H7 (cell line): Measurements from ENCODE around the gene AVEN. TPM values are rescaled to one million over a fixed set of nuclear protein-coding genes. Genes with fewer than 3 reads are reported as not detected.

Experiments used
- DNase-seq: peaks from one replicate; pipeline ENCODE4 v3.0.0; 2012
- H3K27me3 ChIP-seq: 2 replicates; pipeline ENCODE4 v1.6.0; 2011; ENCODE audit warnings: mild to moderate bottlenecking, low read length; ENCODE audit not compliant: control insufficient read depth, insufficient read depth
- H3K36me3 ChIP-seq: replicated peaks from 2 replicates; pipeline ENCODE4 v1.5.1; 2011; ENCODE audit warnings: low read length; ENCODE audit not compliant: control insufficient read depth, insufficient read depth
- H3K4me3 ChIP-seq: 2 replicates; pipeline ENCODE4 v1.5.1; 2011; ENCODE audit warnings: low read depth, mild to moderate bottlenecking, control low read depth, low read length, moderate library complexity; ENCODE audit not compliant: insufficient read depth
- total RNA-seq: library from RNA; depleted of rRNA; stranded (reverse); fragments of >200 nt; shearing (Covaris generic); gene quantifications from 2 replicates; pipeline ENCODE4 v1.2.3, GENCODE V29; 2014

AVEN gene
- total RNA-seq, 1 experiment from 2014 or later, result 20.1 TPM

DNA sequence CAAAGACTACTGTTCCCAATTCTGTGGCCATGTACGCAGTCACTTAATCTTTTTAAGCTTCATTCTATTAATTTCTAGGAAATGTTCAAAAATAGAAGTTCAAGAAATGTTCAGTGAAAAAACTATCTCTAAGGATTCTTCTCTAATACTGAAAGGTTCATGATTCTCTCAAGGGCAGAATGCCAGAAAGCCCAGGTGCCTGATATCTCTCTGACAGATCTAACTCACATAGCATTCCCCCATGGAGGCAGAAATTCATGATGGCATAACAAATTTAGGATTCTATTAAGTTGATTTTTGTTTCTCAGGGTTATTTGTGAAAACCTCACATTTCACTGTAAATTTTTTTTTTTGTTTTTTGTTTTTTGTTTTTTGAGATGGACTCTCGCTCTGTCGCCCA is 53.3 kb downstream of the AVEN start:
- DNase-seq, result no peak
- Histone ChIP-seq H3K36me3 (no peaks in the 10 kb centered on the region), H3K27me3 (no peaks in the 10 kb centered on the region), H3K4me3 (no peak overlapping the region)

DNA sequence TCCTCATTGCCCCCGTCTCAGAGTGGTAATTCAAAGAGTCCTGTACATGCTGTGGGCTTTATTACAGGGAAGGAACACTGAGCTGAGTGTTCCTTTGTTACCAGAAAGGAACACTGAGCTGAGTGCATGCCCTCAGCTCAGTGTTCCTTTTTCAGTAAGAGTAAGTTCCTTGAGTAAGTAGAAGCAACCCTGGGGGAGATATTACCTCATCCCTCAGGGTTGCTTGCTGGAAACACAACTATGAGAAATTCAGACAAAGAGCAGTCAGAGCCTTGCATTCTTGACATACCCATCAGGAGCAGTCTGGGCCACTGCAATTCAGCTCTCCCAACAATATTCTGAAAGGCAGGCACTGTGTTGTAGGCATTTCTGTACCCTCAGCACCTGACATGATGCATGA is 53.7 kb downstream of the AVEN start:
- DNase-seq, result peak; percentile 34

DNA sequence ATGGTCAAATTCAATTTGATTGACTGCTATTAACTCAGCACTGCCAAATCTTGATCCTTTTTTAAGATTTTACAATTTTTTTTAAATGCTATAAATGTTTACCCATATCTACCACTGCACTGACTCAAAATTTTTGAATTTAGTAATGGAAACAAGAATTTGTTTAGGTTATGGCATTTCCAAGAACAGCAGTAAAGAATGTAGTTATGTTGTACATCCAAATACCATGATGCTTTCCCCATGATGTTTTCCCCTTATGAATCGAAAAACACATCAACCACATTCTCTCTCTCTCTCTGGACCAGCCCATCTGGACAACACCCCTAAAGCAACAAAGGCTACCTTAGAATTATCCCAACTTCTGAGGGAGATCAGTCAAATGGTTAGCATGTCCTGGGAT is 56.5 kb downstream of the AVEN start:
- DNase-seq, result no peak
- Histone ChIP-seq H3K27me3 (no peaks in the 10 kb centered on the region), H3K36me3 (no peaks in the 10 kb centered on the region), H3K4me3 (no peak overlapping the region)

More for the DNA sequence above, 53.7 kb downstream of the AVEN start:
- no peak overlapping the region for H3K4me3 ChIP-seq
- no peaks in the 10 kb centered on the region for H3K36me3 ChIP-seq
- no peaks in the 10 kb centered on the region for H3K27me3 ChIP-seq

DNA sequence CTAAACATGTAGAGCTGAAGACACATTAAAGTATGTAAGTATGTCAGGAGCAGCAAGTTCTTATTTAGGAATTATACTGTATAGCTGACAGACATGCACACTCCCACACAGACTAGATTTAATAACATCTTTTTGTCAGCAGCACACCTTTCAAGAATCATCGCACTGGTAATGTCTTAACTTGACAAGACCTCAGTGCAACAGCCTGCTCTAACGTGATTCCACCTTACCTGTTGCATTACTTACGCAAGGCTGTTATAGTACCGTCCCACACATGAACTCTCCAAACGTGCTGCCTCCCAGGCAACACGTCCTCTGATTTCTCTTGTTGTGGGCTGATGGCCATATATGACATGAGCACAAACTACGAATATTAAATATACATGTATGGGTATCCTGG is 58.8 kb downstream of the AVEN start:
- DNase-seq, result no peak

DNA sequence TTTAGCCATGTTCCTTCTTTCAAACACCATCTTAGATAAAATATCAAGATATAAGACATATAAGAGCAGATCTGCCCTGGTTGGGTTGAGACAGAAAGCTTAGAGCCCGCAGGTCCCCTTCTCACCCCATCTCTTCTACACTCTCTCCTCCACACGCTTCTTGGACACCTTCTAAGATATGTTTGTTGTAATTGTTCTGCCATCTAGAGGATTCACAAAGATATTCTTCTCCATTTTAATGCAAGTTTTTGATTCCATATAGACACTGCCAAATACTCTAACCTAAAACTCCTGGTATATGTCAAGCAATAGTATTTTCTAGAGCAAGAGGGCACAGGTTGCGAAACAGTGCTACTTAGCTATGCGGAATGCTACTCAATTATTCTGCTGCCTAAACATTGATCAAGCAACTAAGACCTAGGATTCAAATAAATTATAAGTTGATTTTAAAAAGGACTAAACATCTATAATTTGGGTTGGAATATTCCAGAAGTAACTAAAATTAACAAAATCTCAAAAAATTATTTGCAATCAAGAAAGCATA is 63.9 kb downstream of the AVEN start:
- Histone ChIP-seq H3K27me3 (no peaks in the 10 kb centered on the region), H3K4me3 (no peak overlapping the region), H3K36me3 (no peaks in the 10 kb centered on the region)
- DNase-seq, result no peak

More for the DNA sequence above, 58.8 kb downstream of the AVEN start:
- Histone ChIP-seq H3K36me3 (no peaks in the 10 kb centered on the region), H3K4me3 (no peak overlapping the region), H3K27me3 (no peaks in the 10 kb centered on the region)

DNA sequence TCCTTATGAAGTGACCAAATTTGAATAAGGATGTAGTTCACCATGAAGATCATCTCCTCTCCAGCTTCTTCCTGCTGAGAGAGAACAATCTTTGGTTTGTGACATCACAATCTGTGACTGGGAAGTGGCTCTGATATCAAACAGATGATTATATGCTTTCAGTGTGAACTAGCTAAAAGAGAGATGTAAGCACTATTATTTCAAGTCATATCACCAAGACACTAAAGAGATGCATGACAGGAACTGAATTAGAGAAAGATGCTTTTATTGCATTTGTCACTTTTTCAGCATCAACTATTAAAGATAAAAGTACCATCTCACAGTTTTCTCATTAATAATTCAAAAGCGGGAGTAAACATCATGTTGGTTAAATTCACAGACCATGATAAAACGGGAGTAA is 67.2 kb downstream of the AVEN start:
- no peak overlapping the region for H3K4me3 ChIP-seq
- H3K27me3 ChIP-seq, result no peaks in the 10 kb centered on the region
- DNase-seq, result no peak
- H3K36me3 ChIP-seq, result no peaks in the 10 kb centered on the region

DNA sequence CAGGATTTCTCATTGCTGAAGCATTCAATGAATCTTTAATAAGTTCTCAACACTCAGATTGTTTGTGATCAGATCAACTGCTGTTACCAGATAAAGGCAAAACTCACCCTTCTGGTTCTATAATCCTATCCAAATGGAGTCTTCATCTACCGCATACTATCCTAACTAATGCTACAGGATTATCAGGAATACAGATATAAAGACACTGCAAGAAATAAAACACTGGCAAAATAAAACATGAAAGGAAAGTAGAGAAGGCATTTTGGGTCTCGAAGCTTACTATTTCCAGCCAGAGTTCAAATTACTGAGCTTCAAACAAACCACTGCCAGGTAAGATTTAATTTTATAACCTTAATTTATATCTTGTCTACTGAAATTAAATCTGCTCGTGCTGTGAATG is 70.2 kb downstream of the AVEN start:
- H3K27me3 ChIP-seq, result no peaks in the 10 kb centered on the region
- no peak for DNase-seq
- H3K4me3 ChIP-seq, result no peak overlapping the region
- H3K36me3 ChIP-seq, result no peaks in the 10 kb centered on the region

DNA sequence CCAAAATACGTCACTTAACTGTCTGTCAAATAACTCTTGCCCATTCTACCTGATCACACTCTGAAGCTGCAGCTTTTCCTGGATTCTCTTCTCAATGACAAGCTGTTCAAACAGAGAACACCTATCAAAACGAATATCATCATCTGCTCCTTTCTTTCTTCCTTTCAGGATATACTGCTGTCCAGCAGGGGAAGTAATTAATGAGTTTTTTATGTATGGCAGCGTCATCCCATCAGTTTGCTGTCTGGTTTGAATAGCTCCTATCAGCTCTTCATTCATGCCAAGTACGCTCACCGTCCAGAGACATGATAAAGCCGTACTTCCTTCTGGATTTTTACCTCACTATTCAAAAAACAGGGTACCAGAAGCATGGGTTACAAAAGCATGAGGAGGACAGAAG is 70.8 kb downstream of the AVEN start, which contains the start of gene CHRM5:
Gene CHRM5, plus strand, starts transcription at position 274 of the 400 bp plus-strand sequence. CDS start 94,221 bp downstream, outside the sequence.
- H3K4me3 ChIP-seq, result no peak within 1 kb of the TSS
- H3K36me3 ChIP-seq, result no peaks in the 10 kb centered on the region
- no peaks in the 10 kb centered on the region for H3K27me3 ChIP-seq
- no peak for DNase-seq

DNA sequence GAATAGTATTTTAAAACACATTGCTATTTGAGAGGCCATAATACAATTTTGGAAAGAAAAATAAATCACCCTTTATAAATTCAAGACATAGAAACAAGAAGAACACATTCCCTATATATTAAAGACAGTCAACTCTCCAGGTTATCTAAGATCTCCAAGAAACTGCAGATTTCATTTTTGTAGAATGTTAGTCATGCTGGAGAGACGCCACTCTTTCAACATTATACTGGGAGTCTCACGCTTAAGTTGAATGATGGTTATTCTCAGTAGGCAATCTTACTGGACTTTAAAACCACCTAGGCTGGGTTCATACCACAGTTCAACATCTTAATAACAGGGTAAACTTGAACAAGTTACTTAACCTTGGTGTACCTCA is 74.4 kb downstream of the AVEN start:
- no peaks in the 10 kb centered on the region for H3K36me3 ChIP-seq
- H3K27me3 ChIP-seq, result no peaks in the 10 kb centered on the region
- DNase-seq, result no peak
- H3K4me3 ChIP-seq, result no peak overlapping the region

DNA sequence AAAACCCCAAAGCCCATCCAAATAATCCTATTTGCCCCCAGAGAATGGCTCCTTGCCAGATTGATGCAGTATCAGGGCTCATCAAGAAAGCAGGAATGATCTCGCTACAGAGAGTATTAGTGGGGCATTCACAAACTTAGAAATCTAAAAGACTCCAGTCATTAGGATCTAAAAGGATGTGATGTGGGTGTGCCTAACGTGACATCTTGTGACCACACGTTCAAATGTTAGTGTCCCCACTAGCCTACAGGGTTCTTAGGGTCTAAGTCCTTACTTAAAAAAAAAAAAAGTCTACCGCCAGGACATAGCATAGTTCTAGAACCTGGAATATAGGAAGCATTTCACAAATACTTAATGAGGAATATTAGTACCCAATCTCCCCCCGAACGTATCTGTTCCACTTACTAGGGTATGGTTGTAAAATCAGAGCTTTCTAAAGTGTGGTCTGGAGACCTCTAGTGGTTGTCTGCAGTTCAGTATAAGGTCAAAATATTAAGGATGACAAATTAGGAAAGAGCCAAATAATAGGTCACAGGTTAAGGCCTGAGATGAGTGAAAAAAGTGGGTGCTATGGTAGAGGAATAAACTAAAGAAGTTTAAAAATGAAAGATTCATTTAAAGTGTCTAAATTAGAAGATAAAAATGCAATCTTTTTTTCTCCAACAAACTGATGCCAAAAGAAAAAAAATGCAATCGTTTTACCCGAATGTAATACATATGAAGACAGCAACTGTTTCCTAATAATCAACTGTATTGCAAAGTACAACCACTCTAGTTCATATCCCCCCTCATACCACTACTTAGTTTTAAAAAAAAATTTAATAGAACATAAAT is 75.0 kb downstream of the AVEN start:
- H3K36me3 ChIP-seq, result no peaks in the 10 kb centered on the region
- no peak overlapping the region for H3K4me3 ChIP-seq
- no peaks in the 10 kb centered on the region for H3K27me3 ChIP-seq
- peak; percentile 46 for DNase-seq

DNA sequence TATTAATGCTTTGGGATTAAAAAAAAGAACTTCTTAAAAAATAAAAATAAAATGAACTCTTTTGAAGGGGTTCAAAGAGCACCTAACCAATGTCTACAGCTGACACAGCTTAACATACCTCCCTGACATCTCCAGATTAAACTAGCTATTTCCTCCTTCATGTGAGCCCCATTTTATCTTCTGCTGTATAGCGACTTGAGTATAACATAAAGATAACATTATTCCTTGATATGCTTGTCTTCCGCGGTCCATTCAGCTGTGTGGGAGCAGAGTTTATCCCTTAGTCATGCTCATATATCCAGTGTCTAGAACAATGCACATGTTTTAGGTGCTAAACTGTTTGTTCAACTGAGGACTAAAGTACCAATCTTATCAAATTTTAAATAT is 78.5 kb downstream of the AVEN start:
- DNase-seq, result no peak
- no peaks in the 10 kb centered on the region for H3K36me3 ChIP-seq
- H3K4me3 ChIP-seq, result no peak overlapping the region
- H3K27me3 ChIP-seq, result no peaks in the 10 kb centered on the region

DNA sequence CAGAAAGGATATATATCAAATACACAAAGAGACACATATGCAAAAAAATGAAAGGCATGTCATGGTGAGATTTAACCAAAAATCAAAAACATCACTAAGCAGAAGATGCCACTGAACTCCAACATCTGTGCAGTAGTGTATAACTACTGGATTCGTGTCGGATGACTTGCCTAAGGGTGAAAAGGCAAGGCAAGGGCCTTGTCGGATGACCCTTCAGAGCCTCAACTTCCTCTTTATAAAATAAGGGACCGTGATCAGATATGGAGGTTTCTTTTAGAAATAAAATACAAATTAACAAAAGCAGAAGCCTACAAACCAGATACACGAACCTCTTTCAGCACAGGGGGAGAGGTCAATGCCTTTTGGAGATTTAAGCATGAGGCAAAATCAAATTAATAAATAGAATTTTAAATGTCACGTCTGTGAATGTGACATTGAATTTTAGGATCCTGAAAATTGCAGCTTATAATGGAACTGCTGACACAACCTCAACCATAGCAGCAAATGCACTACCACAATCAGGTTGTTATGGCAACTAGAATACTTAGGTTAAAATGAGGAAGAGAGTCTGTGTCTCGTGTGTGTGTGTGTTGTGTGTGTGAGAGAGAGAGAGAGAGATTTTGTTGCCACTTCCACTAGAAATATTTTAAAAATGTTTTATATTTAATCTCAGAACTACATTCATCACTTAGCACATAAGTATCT is 79.0 kb downstream of the AVEN start:
- H3K36me3 ChIP-seq, result no peaks in the 10 kb centered on the region
- H3K27me3 ChIP-seq, result no peaks in the 10 kb centered on the region
- no peak overlapping the region for H3K4me3 ChIP-seq
- DNase-seq, result no peak

DNA sequence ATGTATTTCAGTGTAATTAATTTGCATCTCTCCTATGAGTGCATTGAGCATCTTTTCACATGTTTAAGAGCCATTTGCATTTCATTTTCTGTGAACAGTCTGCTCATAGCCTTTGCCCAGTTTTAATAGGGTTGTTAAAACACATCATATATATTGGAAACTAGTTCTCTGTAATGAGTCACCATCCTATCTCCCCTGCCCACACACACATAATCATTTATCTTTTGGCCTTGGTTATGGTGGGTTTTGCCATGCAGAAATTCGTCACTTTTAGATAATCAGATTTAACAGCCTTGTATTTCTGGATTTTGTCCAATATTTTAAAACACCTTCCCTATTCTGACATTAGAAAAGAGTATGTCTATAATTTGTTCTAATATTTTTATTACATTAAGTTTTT is 82.6 kb downstream of the AVEN start:
- no peak for DNase-seq
- Histone ChIP-seq H3K36me3 (no peaks in the 10 kb centered on the region), H3K27me3 (no peaks in the 10 kb centered on the region), H3K4me3 (no peak overlapping the region)

DNA sequence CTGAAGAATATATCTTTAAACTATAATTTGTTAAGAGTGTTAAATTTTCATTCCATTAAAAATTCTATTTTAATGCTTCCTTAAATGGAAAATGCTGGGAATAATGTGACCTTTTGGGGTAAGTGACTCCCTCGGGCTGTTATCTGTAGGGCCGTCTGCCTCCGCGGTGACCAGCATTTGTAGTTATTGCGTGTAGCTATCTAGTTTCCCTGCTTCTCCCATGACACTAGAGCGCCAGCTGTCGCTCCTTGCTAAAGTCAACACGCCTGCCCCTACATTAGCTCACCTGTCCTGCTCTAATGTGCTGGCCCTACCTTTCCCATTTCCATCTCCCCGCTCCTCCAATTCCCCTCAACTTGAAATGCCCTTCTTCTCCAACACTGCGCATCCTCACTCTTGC is 83.1 kb downstream of the AVEN start:
- DNase-seq, result no peak
- Histone ChIP-seq H3K4me3 (no peak overlapping the region), H3K36me3 (no peaks in the 10 kb centered on the region), H3K27me3 (no peaks in the 10 kb centered on the region)

DNA sequence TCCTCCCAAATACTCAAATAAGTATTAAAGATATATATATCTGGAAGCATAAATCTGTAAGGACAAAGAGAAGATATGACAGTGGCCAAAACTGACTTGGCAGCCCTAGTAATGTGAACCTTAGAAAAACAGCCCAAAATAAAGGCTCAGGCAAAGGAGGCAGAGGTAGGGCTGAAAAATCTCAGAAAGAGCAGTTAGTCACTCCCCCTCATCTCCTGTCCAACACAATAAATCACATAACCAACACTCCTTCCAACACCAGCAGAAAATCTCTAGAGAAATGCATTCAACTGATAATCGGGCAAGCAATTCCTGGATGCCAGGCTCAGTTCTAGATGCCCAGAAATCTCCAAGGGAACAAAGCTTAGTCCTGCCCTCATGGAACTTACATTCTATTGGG is 92.9 kb downstream of the AVEN start:
- H3K36me3 ChIP-seq, result no peaks in the 10 kb centered on the region
- no peaks in the 10 kb centered on the region for H3K27me3 ChIP-seq
- no peak overlapping the region for H3K4me3 ChIP-seq
- DNase-seq, result no peak
